HG02840 (cell line): ENCODE data around the gene ZNF45.
"Not testable (repeated sequence)": the region's sequence is repeated elsewhere in the genome, so short reads cannot be mapped to it uniquely, and the experiment has no call there.

Source experiments
- ATAC-seq: cut with Tn5 transposase; IDR thresholded peaks from one replicate; pipeline ENCODE4 v1.9.1; 2021; ENCODE audit warnings: mild to moderate bottlenecking, moderate library complexity, moderate number of reproducible peaks; ENCODE audit not compliant: unreplicated experiment, low FRiP score

The ZNF45 gene

DNA sequence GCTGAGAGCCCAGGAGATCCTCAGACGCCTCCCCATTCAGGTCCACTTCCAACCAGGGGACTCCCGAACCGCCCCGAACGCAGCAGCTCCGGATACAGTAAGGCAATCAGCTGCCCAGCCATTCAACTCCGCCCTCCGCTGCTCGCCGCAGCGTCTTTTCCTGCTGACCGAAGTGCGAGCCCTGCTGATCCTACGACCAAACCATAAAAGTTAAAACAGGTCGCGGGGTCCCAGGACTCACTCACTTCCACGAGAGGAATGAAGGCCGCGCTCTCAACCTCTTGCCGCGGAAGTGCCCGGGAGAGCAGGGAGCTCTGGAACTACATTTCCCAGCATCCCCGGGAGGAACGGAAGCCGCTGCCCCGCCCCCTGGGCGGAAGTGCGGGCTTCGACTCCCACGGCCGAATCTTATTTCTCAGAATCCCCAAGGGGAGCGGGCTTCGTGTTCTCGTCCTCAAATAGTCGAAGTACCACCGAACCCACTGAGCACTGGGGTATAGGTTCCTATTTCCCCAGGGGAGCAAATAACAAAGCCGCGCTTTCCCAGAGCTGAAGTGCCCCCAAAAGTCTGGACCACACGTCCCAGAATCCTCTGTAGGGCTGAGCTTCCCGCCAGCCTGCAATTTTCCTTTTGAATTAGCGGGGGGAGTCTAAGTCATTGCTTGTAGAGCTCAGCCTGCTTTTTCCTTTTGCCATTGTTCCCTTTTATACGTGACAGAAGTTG lies at the start of gene ZNF45:
TSS of gene ZNF45 (minus strand) at position 298 of the 724 bp plus-strand sequence. CDS start 13,097 bp downstream, outside the sequence.
- peak; percentile 91 for ATAC-seq

DNA sequence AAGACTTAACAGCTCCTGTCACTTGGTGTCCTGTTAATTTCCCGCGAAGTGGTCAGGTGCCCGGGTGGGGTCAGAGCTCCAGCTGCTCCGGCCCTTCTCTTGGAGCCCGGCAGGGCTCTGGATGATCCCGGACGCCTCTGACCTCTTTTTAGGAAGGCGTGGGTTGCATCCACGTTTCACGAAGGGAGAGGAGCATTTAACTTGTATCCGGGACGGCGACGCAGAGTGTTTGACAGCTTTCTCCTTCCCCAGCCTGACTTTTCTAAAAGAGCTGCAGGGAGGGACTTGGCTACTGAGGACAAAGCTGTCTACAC lies 49.6 kb upstream of the ZNF45 start:
- ATAC-seq: no peak

DNA sequence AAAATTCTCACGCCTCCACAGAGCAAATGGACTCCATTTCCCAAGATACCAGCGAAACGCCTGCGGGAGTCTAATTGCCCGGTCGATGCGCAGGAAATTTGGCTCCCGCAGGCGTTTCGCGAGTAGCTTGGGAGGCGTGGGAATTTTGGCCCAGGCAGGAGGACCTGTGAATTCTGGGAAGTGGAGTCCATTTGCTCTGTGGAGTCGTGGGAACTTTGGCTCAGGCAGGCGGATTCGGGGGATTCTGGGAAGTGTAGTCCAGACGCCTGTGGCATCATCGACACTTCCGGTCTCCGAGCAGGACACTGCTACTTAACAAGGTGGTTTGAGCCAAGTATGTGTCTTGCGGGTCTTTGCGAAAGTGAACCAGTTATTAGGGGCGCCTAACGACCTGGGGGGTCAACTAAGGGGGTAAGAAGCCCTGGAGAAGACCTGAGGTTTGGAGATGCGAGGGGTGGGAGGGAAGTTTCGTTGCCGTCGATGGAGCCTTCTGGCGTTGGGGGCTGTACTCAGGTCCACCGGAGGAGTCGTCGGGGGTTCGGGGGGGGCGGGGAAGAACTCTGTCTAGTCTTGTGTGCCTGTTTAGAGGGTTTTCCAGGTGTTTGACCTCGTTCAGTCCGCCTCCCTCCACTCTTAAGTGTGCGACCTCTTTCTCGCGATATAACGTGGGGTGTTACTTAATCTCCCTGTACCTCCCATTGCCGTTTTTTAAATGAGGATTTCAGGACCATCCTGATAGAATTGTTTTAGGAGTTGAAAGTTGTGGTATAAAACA lies 49.0 kb upstream of the ZNF45 start, which contains the start of gene ZNF155:
TSS of gene ZNF155 (plus strand) at position 277 of the 775 bp plus-strand sequence. CDS start 4,356 bp downstream, outside the sequence.
- peak; percentile 91 for ATAC-seq

DNA sequence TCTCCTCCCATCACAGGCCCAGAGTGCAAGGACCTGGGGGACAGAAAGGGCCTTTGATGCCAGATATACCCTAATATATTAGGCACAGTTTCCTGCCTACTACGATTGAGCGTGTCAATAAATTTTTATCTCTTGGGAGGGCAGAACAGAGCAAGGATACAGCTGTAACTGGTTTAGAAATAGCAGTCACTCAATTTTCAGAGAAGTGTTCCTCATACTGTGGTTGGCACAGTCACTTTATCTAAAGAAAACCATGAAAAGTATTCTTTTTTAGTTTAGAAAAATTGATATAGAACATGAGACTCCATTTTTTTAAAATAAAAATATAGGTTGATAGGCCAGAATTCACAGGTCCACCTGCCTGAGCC lies 48.4 kb upstream of the ZNF45 start:
- ATAC-seq: peak; percentile 24

DNA sequence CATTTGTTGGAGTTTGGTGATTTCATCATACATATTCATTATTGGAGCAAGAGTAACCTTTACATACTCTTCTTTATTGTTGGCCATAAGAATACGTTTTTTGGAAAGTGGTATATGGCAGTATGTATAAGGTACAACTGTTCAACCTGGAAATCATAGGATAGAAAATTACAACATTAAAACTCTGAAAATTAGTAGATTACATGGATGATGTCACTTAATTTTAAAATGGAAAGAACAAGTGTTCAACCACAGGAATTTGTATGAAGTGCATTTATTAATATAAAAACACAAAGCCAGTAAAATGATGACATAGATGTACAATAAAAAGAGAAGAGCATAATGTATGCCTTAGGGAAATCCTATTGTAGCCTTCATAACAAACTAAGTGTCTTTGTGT lies 41.6 kb upstream of the ZNF45 start:
- ATAC-seq: no peak

DNA sequence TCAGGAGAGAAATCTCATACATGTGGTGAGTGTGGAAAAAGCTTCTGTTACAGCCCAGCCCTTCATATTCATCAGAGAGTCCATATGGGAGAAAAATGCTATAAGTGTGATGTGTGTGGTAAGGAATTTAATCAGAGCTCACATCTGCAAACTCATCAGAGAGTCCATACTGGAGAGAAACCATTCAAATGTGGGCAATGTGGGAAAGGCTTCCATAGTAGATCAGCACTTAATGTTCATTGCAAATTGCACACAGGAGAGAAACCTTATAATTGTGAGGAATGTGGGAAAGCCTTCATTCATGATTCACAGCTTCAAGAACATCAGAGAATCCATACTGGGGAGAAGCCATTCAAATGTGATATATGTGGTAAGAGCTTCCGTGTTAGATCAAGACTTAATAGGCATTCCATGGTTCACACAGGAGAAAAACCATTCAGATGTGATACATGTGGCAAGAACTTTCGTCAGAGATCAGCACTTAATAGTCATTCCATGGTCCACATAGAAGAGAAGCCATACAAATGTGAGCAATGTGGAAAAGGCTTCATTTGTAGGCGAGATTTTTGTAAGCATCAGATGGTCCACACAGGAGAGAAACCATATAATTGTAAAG lies 31.1 kb upstream of the ZNF45 start:
- ATAC-seq: no peak

DNA sequence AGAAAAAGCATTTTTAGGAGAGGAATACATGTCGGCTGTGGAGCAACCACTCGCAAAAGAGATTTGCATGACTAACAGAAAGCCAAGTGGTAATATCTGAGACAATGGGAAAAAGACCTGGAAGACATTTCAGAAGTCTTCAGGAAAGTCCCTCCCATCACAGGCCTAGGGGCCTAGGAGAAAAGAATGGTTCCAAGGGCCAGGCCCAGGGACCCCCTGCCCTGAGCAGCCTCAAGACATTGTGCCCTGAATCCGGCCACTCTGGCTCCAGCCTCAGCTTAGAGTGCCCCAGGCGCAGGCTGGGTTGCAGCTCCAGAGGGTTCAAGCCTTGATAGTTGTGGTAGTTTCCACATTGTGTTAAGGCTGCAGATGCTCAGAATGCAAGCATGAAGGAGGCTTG lies 25.3 kb upstream of the ZNF45 start:
- ATAC-seq: no peak

DNA sequence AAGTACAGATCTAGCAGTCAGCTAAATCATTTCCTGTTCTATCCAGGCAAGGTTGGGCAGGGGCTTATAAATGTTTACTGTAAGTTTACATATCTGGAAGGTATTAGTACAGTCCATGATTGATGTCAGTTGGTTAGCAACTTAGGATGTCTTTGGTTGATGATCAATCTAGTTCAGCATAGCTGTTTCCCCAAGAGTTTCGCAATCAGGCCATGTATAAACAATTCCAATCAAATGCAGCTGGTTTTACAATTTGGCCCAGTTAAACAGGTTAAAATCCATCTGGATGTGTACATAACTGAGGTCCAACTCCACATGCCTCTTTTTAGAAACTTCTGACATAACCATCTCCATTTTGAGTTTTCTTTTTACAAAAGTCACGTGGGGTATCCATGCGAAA lies 22.8 kb upstream of the ZNF45 start:
- ATAC-seq: no peak

DNA sequence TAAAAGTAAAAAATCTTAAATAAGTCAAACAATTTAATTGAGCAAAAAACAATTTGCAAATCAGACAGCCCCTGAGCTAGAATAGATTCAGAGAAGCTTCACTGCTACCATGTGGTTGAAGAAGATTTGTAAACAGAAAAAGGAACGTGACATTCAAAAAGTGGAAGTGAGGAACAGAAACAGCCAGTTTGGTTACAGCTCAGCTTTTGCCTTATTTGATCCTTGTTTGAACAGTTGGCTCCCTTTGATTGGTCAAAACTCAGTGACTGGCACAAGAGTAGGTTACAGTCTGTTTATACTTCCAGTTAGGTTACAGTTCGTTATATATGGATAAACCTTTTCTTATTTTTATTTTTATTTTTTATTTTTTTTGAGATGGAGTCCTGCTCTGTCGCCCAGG lies 21.7 kb upstream of the ZNF45 start:
- ATAC-seq: no peak

DNA sequence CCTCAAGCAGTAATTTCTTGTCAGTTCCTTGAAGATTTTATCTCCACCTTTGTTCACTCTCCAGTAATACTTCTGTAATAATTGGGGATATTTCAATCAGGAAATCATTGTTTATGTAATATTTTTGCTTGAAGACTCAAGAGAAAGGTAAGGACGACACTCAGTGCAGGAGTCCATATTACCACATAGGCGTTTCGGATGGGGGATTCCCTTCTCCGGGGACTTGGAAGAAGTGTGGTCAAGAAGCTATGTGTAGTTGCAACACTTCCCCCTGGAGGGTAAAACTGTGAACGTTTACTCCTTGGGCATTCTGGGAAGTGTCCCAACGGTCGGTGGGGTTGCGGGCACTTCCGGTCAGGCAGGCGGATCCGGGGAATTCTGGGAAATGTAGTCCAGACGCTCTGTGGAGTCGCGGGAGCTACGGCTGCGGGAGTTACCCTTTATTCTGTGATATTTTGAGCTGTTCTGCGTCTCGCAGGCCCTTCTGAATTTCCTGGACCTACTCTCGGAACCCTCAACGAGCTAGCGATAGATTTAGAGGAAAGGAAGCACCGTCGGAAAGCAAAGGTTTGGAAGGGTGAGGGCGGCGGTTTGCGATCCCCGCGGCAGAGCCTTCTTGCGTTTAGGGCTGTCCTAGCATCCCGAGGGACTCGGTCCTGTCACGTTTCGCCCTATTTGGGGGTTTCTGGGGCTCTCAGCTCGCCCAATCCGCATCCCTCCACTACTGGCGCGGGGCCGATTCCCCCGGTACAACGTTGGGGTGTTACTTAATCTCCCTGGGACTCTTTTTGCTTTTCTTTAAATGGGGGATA lies 16.0 kb upstream of the ZNF45 start, which contains the start of gene ZNF221:
TSS of gene ZNF221 (plus strand) at position 395 of the 812 bp plus-strand sequence. CDS start 11,499 bp downstream, outside the sequence.
- peak; percentile 81 for ATAC-seq

DNA sequence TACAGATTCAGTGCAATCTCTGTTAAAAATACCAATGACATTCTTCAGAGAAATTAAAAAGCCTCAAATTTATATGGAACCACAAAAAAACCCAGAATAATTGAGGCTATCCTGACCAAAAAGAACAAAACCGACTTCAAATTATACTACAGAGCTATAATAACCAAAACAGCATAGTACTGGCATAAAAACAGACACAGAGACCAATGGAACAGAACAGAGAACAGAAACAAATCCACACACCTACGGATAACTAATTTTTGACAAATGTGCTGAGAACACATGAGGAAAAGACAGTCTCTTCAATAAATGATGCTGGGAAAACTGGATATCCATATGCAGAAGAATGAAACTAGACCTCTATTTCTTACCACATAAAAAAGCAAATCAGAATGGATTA lies 14.7 kb upstream of the ZNF45 start:
- ATAC-seq: not testable (repeated sequence)

DNA sequence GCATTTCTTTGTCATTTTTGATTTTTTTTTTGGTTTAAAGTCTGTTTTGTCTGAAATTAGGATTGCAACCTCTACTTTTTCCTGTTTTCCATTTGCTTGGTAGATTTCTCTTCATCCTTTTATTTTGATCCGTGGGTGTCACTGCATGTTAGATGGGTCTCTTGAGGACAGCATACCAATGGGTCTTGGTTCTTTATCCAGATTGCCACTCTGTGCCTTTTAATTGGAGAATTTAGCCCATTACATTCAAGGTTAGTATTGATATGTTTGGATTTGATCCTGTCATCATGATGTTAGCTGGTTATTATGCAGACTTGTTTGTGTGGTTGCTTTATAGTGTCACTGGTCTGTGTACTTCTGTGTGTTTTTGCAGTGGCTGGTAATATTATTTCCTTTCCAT lies 12.3 kb upstream of the ZNF45 start:
- ATAC-seq: not testable (repeated sequence)

DNA sequence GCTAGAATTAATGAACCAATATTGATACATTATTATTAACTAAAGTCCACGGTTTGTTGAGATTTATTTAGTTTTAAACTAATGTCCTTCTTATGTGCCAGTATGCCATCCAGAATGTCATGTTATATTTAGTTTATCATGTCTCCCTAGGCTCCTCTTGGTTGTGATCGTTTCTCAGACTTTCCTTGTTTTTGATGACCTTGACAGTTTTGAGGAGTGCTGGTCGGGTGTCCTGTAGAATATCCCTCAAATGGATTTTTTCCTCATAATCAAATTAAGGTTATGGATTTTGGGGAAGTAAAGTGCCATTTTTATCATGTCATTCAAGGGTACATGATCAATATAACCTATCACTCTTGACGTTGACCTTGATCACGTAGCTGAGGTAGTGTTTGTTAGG lies 6.1 kb upstream of the ZNF45 start:
- no peak for ATAC-seq

DNA sequence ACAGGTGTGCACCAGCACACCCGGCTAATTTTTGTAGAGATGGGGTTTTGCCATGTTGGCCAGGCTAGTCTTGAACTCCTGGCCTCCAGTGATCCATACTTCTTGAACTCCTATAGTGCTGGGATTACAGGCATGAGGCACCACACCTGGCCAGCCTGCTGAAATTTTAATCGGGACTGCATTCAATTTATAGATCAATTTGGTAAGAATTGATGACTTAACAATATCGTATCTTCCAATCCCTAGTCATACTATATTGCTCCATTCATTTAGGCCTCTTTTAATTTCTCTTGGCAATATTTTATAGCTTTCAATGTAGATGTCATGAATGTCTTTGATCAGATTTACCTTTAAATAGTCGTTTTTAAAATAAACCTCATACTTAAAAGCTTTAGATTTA lies 5.6 kb upstream of the ZNF45 start:
- no peak for ATAC-seq

DNA sequence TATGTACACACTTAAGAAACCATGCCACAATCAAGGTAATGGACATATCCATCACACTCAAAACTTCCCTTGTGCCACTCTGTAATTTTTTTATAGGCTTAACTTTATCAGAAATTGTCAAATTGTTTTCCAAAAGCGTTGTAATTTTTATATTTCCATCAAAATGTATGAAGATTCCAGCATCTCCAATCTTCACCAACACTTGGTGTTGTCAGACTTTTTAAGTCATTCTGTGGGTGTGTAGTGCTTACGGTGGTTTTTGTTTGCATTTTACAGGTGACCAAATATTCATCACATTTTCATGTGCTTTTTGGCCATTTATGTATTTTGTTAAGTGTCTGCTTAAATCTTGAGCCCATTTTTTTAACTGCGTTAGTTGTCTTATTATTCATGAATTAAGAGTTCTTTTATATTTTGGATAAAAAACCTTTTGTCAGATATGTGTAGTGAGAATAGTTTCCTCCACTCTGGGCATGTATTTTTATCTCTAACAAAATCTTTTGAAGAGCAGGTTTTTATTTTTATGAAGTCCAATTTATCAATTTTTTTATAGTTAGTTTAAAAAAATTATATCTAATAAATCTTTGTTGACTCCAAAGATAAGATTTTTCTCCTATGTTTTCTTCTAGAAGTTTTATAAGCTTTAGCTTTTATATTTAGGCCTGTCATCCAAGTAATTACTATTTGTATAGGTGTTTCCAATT lies 4.6 kb upstream of the ZNF45 start:
- no peak for ATAC-seq

DNA sequence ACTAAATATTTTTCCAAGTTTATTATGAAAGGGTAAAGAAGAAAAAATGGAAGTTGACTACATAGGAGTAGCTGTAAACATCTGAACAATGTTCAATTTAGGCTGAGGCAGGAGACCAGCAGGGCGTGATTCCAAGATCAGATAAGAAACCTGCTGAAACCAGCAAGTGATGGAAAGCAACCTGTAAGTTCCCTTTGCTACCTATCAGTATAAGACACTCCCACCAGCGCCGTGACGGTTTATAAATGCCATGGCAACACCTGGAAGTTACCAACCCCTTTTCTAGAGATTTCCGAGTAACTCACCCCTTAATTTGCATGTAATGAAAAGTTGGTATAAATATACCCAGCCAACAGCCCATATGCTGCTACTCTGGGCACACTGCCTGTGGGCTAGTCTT lies 1.1 kb upstream of the ZNF45 start:
- ATAC-seq: no peak

DNA sequence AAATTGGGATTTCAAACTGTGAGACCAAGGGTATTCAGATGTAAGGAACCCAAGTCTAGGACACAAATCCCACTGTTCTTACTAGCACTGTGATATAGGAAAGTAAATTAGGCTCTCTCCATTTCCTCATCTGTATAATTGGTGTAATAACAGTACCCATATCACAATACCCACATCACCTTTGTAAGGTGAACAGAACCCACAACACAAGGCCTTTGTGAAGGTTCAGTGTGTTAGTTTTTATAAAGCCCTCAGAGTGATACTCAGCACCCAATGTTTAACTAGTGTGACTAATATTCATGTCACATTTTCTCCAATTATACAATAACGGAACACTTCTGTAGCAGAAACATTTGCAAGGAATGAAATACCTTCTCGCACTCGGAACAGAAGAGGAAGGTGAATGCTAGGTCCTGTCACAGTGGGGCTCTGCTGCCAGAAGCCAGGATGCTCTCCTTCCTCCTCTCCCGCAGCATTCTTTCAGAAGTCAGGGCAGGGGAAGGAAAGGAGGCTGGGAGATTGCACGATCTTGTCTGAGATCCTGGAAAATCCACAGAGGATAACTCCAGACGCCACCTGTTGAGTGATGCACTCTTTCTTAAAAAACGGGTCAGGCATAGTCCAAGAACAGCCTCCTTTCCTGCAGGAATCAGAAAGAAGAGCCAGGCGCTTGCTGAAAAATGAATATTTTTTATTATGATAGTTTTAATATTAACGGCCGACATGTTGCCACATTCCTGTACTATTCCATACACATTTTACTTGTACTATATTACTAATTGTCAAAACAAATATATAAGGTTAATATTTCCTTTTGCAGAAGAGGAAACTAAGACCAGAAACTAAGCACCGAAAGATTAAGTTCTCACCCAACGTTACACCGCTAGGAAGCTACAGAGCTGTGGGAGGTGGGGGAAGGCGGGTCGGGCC lies 762 bp downstream of the ZNF45 start:
- no peak for ATAC-seq

DNA sequence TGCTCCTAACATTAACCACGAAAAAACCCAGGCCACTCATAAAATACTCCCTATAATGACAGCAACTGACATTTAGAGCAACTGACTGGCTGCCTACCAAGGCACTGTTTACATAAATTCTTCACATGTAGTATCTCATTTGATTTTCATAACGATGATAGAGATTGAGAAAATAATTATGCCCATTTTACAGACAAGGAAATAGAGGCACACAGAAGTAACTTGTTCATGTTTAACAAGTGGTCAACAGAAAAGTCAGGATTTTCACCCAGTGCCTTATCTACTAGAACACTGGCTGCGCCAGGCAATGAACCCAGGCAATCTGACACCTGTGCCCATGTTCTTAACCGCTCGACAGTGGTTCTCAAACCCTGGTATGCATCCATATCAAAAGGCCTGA lies 6.3 kb downstream of the ZNF45 start:
- ATAC-seq: no peak

DNA sequence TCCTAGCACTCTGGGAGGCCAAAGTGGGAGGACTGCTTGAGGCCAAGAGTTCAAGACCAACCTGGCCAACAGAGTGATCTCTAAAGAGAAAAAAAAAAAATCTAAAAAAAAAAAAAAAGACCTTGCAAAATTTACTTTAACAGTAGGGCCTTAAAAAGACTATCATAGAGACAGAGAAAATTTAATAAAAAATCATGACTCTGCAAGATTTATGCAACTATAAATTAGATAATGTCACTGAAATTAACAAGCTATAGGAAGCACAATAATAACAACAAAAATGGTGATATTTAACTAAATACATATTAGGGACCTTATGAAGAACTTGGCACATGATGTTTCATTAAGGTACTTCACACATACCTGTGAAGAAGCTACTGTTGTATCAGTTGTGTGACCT lies 11.2 kb downstream of the ZNF45 start:
- no peak for ATAC-seq
